ENCODE results near the gene GGTLC2.
"Not testable (repeated sequence)": the region's sequence is repeated elsewhere in the genome, so short reads cannot be mapped to it uniquely, and the experiment has no call there.

DNA sequence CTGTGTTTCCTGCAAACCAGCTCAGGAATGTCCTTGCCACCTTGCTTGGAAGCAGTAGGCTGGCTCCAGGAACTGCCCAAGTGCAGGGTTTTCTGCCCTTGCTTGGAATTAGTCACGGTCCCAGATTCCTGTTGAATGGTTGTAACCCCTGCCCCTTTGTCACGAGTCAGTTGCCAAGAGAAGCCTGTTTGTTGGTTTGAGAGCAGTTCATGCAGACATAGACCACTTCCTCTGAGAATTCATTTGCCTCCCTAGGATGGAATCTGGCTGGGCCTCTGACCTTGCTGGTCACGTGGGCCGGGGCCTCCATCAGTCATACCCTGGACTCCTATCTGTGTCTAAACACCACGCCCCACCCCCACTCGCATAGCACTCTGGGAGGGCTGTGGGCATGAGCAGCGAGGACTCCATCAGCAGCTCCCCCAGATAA lies 13.2 kb upstream of the GGTLC2 start:
- TF ChIP-seq, protein P1, sequence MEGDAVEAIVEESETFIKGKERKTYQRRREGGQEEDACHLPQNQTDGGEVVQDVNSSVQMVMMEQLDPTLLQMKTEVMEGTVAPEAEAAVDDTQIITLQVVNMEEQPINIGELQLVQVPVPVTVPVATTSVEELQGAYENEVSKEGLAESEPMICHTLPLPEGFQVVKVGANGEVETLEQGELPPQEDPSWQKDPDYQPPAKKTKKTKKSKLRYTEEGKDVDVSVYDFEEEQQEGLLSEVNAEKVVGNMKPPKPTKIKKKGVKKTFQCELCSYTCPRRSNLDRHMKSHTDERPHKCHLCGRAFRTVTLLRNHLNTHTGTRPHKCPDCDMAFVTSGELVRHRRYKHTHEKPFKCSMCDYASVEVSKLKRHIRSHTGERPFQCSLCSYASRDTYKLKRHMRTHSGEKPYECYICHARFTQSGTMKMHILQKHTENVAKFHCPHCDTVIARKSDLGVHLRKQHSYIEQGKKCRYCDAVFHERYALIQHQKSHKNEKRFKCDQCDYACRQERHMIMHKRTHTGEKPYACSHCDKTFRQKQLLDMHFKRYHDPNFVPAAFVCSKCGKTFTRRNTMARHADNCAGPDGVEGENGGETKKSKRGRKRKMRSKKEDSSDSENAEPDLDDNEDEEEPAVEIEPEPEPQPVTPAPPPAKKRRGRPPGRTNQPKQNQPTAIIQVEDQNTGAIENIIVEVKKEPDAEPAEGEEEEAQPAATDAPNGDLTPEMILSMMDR (conservative IDR thresholded peaks at IDR 0.05 in 1 of 2, IDR thresholded peaks at IDR 0.05 in 1 of 2; ENCODE audit: extremely low read depth in 1 of 2, insufficient read depth in 1 of 2, low read depth in 1 of 2, low read length in 2 of 2), result not testable (repeated sequence)
- TF ChIP-seq EZH2 (IDR thresholded peaks at IDR 0.05; ENCODE audit: borderline replicate concordance, low read length), result not testable (repeated sequence)

Measured in mammary epithelial cell (primary cell).